Keratinocyte (primary cell): ENCODE data around the gene TLR8. TPM values are rescaled to one million over a fixed set of nuclear protein-coding genes. Genes with fewer than 3 reads are reported as not detected.
"Not testable (repeated sequence)": the region's sequence is repeated elsewhere in the genome, so short reads cannot be mapped to it uniquely, and the experiment has no call there.

Source experiments
- DNase-seq: peaks from one replicate; pipeline ENCODE4 v3.0.0-alpha.2; 2011; ENCODE audit warnings: low read depth, missing footprints, low spot score
- FAIRE-seq: peaks from 2 replicates; lab custom pipeline; 2011; peaks lifted over from hg19 to GRCh38; lab: Jason Lieb, UNC
- H2AFZ ChIP-seq: 2 replicates; pipeline ENCODE4 v1.6.0; 2012; ENCODE audit warnings: low read length, control low read depth, inconsistent platforms; ENCODE audit not compliant: control insufficient read depth
- H3K27ac ChIP-seq: 2 replicates; pipeline ENCODE4 v1.5.1; 2011; ENCODE audit warnings: low read length; ENCODE audit not compliant: control insufficient read depth, insufficient read depth
- H3K27me3 ChIP-seq: 3 replicates; pipeline ENCODE4 v1.6.0; 2011; ENCODE audit warnings: low read length; ENCODE audit not compliant: control insufficient read depth, insufficient read depth; ENCODE audit errors: extremely low read depth
- H3K36me3 ChIP-seq, 2 experiments: 2 replicates in 1 of 2; 3 replicates in 1 of 2; pipeline ENCODE4 v1.5.1; 2011; ENCODE audit warnings: low read length in 2 of 2, mild to moderate bottlenecking in 1 of 2; ENCODE audit not compliant: control insufficient read depth in 2 of 2, insufficient read depth in 2 of 2; ENCODE audit errors: extremely low read depth in 1 of 2
- H3K4me1 ChIP-seq: 3 replicates; pipeline ENCODE4 v1.5.1; 2011; ENCODE audit warnings: low read length; ENCODE audit not compliant: control insufficient read depth, insufficient read depth; ENCODE audit errors: extremely low read depth
- H3K4me2 ChIP-seq: 3 replicates; pipeline ENCODE4 v1.6.0; 2011; ENCODE audit warnings: low read depth, low read length; ENCODE audit not compliant: control insufficient read depth, insufficient read depth; ENCODE audit errors: extremely low read depth
- H3K4me3 ChIP-seq, 3 experiments: fragments of 200-600 bp in 1 of 3; sonication (generic) in 1 of 3; 2 replicates in 2 of 3; 3 replicates in 1 of 3; pipeline ENCODE4 v1.5.1; 2011 to 2016; ENCODE audit warnings: low read length in 3 of 3, mild to moderate bottlenecking in 3 of 3, control low read depth in 2 of 3, inconsistent platforms in 1 of 3, low read depth in 1 of 3, mixed read lengths in 1 of 3, mixed run types in 1 of 3, moderate library complexity in 1 of 3; ENCODE audit not compliant: control insufficient read depth in 2 of 3, insufficient read depth in 2 of 3; ENCODE audit errors: extremely low read depth in 1 of 3
- H3K79me2 ChIP-seq: 2 replicates; pipeline ENCODE4 v1.6.0; 2012; ENCODE audit warnings: low read length; ENCODE audit not compliant: control insufficient read depth, insufficient read depth
- H3K9ac ChIP-seq: 3 replicates; pipeline ENCODE4 v1.6.0; 2011; ENCODE audit warnings: low read length; ENCODE audit not compliant: control insufficient read depth, insufficient read depth; ENCODE audit errors: extremely low read depth
- H3K9me1 ChIP-seq: 3 replicates; pipeline ENCODE4 v1.6.0; 2011; ENCODE audit warnings: low read length; ENCODE audit not compliant: control insufficient read depth, insufficient read depth; ENCODE audit errors: extremely low read depth
- H3K9me3 ChIP-seq: 2 replicates; pipeline ENCODE4 v1.5.1; 2012; ENCODE audit warnings: low read depth, low read length; ENCODE audit not compliant: control insufficient read depth
- H4K20me1 ChIP-seq: 3 replicates; pipeline ENCODE4 v1.6.0; 2011; ENCODE audit warnings: low read length; ENCODE audit not compliant: control insufficient read depth, insufficient read depth; ENCODE audit errors: extremely low read depth
- EZH2 ChIP-seq: IDR thresholded peaks from one replicate; pipeline ENCODE4 v1.6.1; 2012; ENCODE audit warnings: inconsistent platforms, mild to moderate bottlenecking, low read length, moderate library complexity
- dilution Hi-C: fragments of 300-500 bp; cut with MboI; formaldehyde crosslinking; loops from one replicate; pipeline ENCODE4 v1.7.0; 2020; ENCODE audit warnings: low sequenced_read_pairs; ENCODE audit not compliant: extremely low pct_ligation_motif_present
- polyA plus RNA-seq, 5 experiments: library from polyadenylated mRNA; depleted of rRNA in 3 of 5; stranded (reverse) in 3 of 5; stranded (forward) in 1 of 5; unstranded in 1 of 5; fragments of >200 nt; gene quantifications; 1 replicate in 1 of 5; 2 replicates in 3 of 5; 3 replicates in 1 of 5; pipeline versions ENCODE4 v1.2.1 to v1.2.3, GENCODE V29; 2011 to 2012; ENCODE audit warnings: missing spikeins in 2 of 5, low read depth in 1 of 5, low replicate concordance in 1 of 5
- TF ChIP-seq, protein P1 (sequence below), 3 experiments: IDR thresholded peaks in 1 of 3; conservative IDR thresholded peaks in 1 of 3; optimal IDR thresholded peaks in 1 of 3; 2 replicates in 2 of 3; 3 replicates in 1 of 3; pipeline versions ENCODE3 to v1.5.1; 2011; ENCODE audit warnings: low read length in 3 of 3, mild to moderate bottlenecking in 3 of 3, moderate library complexity in 2 of 3, control low read depth in 1 of 3, inconsistent platforms in 1 of 3; ENCODE audit not compliant: insufficient read depth in 2 of 3; ENCODE audit errors: extremely low read depth in 1 of 3

The TLR8 gene
- polyA plus RNA-seq, 1 donor (not counting 4 experiments of a cell fraction or from before 2014, with no cell fraction given), result not detected

DNA sequence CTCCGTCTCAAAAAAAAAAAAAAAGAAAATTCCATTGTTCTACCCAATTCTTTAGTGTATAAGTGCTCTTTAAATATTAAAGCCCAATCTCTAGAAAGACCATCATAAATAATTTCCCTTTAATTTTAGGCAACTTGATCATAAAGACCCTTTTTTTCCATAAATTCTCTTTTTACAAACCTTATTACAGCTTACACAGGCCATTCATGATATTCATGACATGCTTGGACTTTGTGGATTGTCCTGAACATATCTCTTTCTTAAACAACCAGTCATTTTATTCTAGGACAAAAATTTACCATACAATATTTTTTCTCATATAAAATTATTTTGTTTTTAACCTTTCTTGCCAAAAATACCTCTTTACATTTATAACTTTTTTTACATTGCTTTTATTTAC, 30.5 kb downstream of the TLR8 start:
- FAIRE-seq, result no peak
- Histone ChIP-seq H2AFZ (no peak overlapping the region), H3K27me3 (no peaks in the 10 kb centered on the region), H3K9me1 (no peaks in the 10 kb centered on the region), H3K4me1 (no peaks in the 10 kb centered on the region), H3K9me3 (no peaks in the 10 kb centered on the region), H3K4me2 (no peak overlapping the region), H3K27ac (no peak overlapping the region), H3K9ac (no peak overlapping the region), H3K4me3 (no peak overlapping the region), H3K36me3 (no peaks in the 10 kb centered on the region), H4K20me1 (no peaks in the 10 kb centered on the region), H3K79me2 (no peaks in the 10 kb centered on the region)
- TF ChIP-seq EZH2, result no peak
- TF ChIP-seq, protein P1, sequence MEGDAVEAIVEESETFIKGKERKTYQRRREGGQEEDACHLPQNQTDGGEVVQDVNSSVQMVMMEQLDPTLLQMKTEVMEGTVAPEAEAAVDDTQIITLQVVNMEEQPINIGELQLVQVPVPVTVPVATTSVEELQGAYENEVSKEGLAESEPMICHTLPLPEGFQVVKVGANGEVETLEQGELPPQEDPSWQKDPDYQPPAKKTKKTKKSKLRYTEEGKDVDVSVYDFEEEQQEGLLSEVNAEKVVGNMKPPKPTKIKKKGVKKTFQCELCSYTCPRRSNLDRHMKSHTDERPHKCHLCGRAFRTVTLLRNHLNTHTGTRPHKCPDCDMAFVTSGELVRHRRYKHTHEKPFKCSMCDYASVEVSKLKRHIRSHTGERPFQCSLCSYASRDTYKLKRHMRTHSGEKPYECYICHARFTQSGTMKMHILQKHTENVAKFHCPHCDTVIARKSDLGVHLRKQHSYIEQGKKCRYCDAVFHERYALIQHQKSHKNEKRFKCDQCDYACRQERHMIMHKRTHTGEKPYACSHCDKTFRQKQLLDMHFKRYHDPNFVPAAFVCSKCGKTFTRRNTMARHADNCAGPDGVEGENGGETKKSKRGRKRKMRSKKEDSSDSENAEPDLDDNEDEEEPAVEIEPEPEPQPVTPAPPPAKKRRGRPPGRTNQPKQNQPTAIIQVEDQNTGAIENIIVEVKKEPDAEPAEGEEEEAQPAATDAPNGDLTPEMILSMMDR (optimal IDR thresholded peaks at IDR 0.05 in 1 of 3, IDR thresholded peaks at IDR 0.05 in 1 of 3, conservative IDR thresholded peaks at IDR 0.05 in 1 of 3; ENCODE audit: extremely low read depth in 1 of 3, insufficient read depth in 2 of 3, low read length in 3 of 3), result no peak
- dilution Hi-C loops, result no loop called here
- no peak for DNase-seq

DNA sequence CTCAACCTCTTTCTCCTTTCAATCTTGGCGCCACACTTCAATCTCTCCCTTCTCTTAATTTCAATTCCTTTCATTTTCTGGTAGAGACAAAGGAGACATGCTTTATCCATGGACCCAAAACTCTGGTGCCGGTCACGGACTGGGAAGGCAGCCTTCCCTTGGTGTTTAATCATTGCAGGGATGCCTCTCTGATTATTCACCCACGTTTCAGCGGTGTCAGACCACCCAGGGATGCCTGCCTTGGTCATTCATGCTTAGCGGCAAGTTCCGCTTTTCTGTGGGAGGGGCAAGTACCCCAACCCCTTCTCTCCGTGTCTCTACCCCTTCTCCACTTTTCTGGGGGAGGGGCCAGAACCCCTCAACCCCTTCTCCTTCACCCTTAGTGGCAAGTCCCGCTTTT, 34.1 kb downstream of the TLR8 start:
- dilution Hi-C loops, H3K27ac ChIP-seq, FAIRE-seq, H3K9ac ChIP-seq, H3K36me3 ChIP-seq, H2AFZ ChIP-seq, H3K79me2 ChIP-seq, H3K4me3 ChIP-seq, H3K9me3 ChIP-seq, H3K9me1 ChIP-seq, H3K4me1 ChIP-seq, H3K4me2 ChIP-seq, DNase-seq, H4K20me1 ChIP-seq, H3K27me3 ChIP-seq: not testable (repeated sequence)

DNA sequence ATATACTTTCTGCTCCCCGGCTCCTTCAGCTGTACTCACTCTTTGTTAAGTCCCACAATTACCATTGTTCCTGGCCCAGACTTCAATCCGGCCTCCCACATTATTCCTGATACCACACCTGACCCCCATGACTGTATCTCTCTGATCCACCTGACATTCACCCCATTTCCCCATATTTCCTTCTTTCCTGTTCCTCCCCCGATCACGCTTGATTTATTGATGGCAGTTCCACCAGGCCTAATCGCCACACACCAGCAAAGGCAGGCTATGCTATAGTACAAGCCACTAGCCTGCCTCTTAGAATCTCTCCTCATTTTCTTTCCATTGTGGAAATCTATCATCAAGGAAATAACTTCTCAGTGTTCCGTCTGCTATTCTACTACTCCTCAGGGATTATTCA, 37.2 kb downstream of the TLR8 start:
- dilution Hi-C loops, DNase-seq, H3K27me3 ChIP-seq, H3K9ac ChIP-seq, H3K79me2 ChIP-seq, FAIRE-seq, H3K36me3 ChIP-seq, H3K9me3 ChIP-seq, H2AFZ ChIP-seq, H4K20me1 ChIP-seq, H3K27ac ChIP-seq, H3K4me3 ChIP-seq, H3K4me2 ChIP-seq, H3K9me1 ChIP-seq: not testable (repeated sequence)
- H3K4me1 ChIP-seq, result peaks cover 11% of the 10 kb centered on the region

DNA sequence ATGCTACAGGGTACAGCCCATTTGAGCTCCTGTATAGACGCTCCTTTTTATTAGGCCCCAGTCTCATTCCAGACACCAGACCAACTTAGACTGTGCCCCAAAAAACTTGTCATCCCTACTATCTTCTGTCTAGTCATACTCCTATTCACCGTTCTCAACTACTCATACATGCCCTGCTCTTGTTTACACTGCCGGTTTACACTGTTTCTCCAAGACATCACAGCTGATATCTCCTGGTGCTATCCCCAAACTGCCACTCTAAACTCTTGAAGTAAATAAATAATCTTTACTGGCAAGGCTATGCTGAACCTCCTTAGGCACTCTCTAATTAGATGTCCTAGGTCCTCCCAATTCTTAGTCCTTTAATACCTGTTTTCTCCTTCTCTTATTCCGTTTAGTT, 38.0 kb downstream of the TLR8 start:
- DNase-seq, result not testable (repeated sequence)

More for the DNA sequence above, 38.0 kb downstream of the TLR8 start:
- H3K4me2 ChIP-seq, H3K9me1 ChIP-seq, FAIRE-seq, H2AFZ ChIP-seq, H3K79me2 ChIP-seq, H3K27me3 ChIP-seq, H3K4me3 ChIP-seq, H3K9me3 ChIP-seq, H4K20me1 ChIP-seq, H3K9ac ChIP-seq, dilution Hi-C loops, H3K27ac ChIP-seq, H3K36me3 ChIP-seq: not testable (repeated sequence)
- H3K4me1 ChIP-seq, result peaks cover 11% of the 10 kb centered on the region
